Measurements from ENCODE around the gene IP6K2. TPM values are rescaled to one million over a fixed set of nuclear protein-coding genes. Genes with fewer than 3 reads are reported as not detected.

IP6K2 gene
- total and polyA plus RNA-seq, 2 of the 13 experiments (the other 11 are each of a cell fraction or from before 2014, with no cell fraction given), result 85.5 to 112 TPM

DNA sequence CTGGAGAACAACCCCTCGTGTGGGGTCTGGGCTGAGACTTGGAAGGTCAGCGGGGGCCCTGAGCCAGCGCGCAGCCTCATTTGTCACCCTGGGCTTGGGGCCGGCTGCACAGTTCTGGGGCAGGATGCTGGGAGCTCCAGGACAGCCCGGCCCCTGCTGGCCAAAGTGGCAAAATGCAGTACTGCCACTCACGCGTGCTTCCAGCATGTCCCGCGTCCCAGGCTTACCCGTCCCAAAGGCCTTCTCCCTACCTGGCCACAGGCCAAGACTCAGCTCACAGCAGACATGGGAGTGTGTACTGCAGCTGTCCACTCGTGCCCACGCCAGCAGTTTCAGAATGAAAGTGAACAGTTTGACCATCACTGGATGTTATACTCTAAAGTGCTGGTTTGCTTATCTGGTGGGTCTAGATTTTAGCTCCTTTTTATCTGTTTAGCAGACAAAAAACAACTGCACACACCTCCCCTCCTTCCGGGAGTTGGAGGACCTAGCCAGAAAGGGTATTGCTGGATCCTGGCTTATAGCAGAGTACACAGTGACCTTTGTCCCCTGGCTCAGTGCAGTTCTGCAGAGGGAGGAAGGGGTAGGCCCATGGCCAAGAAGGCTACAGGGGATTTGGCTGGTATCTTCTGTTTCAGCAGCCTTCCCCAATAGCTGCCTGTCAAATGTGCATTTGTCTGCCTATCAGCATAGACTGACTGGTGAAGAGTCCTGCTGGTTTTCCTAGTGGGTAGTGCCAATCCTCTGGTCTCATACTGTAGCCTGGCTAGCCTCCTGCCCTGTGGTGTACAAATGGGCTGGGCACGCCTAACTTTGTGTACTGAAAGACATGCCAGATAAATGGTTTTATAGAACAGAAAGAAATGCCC lies 23.2 kb upstream of the IP6K2 start (continued):
- TF ChIP-seq ZNF784 (CRISPR knock-in tag; IDR thresholded peaks at IDR 0.05; ENCODE audit: borderline replicate concordance) (peak; percentile 63; the same call in 1 of the 2 replicates), TIGD3 (CRISPR knock-in tag; IDR thresholded peaks at IDR 0.05; ENCODE audit: borderline replicate concordance) (no peak), TRIM22 (IDR thresholded peaks at IDR 0.05) (no peak), ZEB1 (IDR thresholded peaks at IDR 0.05; ENCODE audit: insufficient replicate concordance, low read depth) (no peak), KMT2B (CRISPR knock-in tag; IDR thresholded peaks at IDR 0.05) (peak; percentile 49; the same call in 1 of the 2 replicates), ARHGAP35 (CRISPR knock-in tag; IDR thresholded peaks at IDR 0.05; ENCODE audit: borderline replicate concordance) (no peak), AHR (CRISPR knock-in tag; IDR thresholded peaks at IDR 0.05) (no peak), ZNF589 (CRISPR knock-in tag; conservative IDR thresholded peaks at IDR 0.05) (peak; percentile 51; the same call in 1 of the 2 replicates), SIN3A (IDR thresholded peaks at IDR 0.05; ENCODE audit: borderline replicate concordance, low read depth, low read length) (0 out of 2 replicates have a peak, but pooled peaks have one; percentile 50), RCOR2 (CRISPR knock-in tag; IDR thresholded peaks at IDR 0.05) (0 out of 2 replicates have a peak, but pooled peaks have one; percentile 15), GABPB1 (CRISPR knock-in tag; IDR thresholded peaks at IDR 0.05) (peak; percentile 64), SATB2 (CRISPR knock-in tag; IDR thresholded peaks at IDR 0.05) (no peak), ZNF329 (CRISPR knock-in tag; IDR thresholded peaks at IDR 0.05; ENCODE audit: low read depth) (peak; percentile 64; the same call in 1 of the 2 replicates), KDM6A (CRISPR knock-in tag; IDR thresholded peaks at IDR 0.05; ENCODE audit: low read depth) (peak; percentile 74; the same call in 1 of the 2 replicates), ZNF234 (CRISPR knock-in tag; conservative IDR thresholded peaks at IDR 0.05) (no peak), ZMAT5 (CRISPR knock-in tag; IDR thresholded peaks at IDR 0.05; ENCODE audit: borderline replicate concordance, low read depth) (no peak), ZNF562 (CRISPR knock-in tag; IDR thresholded peaks at IDR 0.05; ENCODE audit: borderline replicate concordance) (no peak), EED (CRISPR knock-in tag; IDR thresholded peaks at IDR 0.05) (no peak), ZNF772 (CRISPR knock-in tag; IDR thresholded peaks at IDR 0.05) (peak; percentile 91), ZNF558 (CRISPR knock-in tag; IDR thresholded peaks at IDR 0.05; ENCODE audit: borderline replicate concordance) (no peak), SMAD1 (CRISPR knock-in tag; IDR thresholded peaks at IDR 0.05; ENCODE audit: borderline replicate concordance, low read depth) (0 out of 2 replicates have a peak, but pooled peaks have one; percentile 69), RFX3 (CRISPR knock-in tag; IDR thresholded peaks at IDR 0.05) (no peak)
- TF ChIP-seq, protein P1, sequence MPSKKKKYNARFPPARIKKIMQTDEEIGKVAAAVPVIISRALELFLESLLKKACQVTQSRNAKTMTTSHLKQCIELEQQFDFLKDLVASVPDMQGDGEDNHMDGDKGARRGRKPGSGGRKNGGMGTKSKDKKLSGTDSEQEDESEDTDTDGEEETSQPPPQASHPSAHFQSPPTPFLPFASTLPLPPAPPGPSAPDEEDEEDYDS (CRISPR knock-in tag; IDR thresholded peaks at IDR 0.05), result peak; percentile 68
- TF ChIP-seq, protein P2, sequence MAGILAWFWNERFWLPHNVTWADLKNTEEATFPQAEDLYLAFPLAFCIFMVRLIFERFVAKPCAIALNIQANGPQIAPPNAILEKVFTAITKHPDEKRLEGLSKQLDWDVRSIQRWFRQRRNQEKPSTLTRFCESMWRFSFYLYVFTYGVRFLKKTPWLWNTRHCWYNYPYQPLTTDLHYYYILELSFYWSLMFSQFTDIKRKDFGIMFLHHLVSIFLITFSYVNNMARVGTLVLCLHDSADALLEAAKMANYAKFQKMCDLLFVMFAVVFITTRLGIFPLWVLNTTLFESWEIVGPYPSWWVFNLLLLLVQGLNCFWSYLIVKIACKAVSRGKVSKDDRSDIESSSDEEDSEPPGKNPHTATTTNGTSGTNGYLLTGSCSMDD (CRISPR knock-in tag; IDR thresholded peaks at IDR 0.05), result no peak

All from HepG2 (cell line).